NCI-H128 (cell line): ENCODE data around the gene SMARCD3.

Source experiments
- DNase-seq: peaks from one replicate; lab custom pipeline; 2025; ENCODE audit not compliant: unreplicated experiment; lab: John Stamatoyannopoulos, UW

SMARCD3 gene

GRCh38 chr7:151237244-151238189, 11.0 kb downstream of the SMARCD3 start:
- no peak for DNase-seq

GRCh38 chr7:151236406-151236805, 12.1 kb downstream of the SMARCD3 start:
- DNase-seq = no peak

DNA sequence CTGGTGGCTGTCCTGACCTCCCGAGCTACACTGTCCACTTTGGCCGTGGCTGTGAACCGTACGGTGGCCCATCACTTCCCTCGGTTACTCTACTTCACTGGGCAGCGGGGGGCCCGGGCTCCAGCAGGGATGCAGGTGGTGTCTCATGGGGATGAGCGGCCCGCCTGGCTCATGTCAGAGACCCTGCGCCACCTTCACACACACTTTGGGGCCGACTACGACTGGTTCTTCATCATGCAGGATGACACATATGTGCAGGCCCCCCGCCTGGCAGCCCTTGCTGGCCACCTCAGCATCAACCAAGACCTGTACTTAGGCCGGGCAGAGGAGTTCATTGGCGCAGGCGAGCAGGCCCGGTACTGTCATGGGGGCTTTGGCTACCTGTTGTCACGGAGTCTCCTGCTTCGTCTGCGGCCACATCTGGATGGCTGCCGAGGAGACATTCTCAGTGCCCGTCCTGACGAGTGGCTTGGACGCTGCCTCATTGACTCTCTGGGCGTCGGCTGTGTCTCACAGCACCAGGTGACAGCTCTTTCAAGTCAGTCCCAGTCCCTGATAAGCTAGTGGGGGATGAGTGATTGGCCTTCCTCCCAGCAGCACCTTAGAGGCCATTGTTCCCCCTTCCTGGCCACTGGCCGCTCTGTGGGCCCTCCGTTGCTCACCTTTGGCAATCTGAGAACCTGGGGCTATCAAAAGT, 13.3 kb downstream of the SMARCD3 start:
- no peak for DNase-seq

- DNase-seq = no peak
Observed at GRCh38 chr7:151233804-151234203, 14.7 kb downstream of the SMARCD3 start.

DNA sequence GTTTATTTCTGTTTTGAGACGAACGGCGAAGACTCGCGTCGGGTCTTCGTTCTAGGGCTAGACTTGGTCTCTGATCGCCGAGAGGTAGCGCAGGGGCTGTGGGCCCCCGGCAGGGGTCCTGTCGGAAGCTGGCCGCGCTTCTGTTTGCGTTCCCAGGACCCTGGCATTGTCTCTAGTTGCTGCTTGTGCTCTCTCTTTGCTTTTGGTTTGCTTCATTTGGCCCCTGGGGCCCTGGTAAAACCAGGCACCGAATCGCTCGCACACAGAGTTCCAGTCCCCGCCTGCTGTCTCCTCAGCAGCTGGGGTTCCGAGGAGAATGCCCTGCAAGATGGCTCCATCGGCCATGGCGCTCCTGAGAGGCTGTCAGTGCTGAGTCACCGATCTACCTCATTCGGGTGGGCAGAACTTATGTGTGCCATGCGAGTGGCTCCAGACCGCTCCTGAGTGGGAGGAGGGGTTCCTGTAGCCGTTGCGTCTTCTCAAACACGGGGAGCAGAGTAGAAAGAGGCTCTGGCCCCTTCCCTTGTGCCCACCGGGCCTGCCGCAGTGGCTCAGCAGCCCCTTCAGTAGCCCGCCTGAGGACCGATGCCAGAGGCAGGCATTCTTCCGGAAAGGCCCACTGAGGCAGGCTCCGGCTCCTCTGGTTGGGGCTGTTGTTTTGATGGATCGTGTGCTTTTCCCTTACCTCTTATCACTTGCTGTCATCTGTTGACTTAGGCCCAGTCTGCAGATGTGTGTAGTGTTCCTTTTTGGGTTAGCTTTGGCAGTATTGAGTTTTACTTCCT, 15.4 kb downstream of the SMARCD3 start:
- no peak for DNase-seq

DNA sequence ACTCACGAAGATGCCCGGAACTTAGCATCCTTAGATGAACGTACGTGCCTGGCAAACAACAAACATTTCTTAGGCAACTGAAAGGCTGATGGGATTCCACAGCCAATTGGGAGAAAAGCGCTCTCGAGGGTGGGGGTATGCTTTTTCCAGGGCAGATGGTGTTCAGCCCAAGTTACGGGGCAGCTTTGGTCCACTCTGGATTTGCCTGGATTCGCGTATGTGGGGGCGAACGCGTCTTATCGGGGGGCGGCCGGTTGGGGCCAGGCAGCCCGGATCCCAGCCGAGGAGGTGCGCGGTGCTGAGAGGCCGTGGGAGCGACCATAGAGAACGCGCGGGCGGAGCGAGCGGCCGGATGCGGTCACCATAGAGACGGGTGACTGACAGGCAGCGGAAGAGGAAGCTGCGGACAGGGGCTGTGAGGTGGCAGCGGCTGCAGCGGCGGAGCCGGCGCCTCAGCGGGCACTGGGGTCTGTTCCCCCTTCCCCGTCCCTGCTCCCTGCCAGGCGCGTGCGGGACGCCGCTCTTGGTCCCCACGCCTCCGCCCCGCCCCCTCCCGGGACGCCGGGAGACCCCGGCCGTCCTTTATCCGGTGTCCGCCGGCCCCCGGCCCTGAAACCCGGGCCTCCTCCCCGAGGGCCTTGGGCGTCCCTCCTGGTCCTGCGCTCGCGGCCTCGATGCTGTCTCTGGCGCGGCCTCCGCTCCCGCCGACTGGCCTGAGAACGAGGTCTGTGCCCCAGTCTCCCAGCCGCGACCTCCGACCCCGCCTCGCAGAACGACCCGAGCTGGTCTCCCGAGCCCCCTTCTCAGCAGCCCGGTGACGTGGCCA, 16.2 kb downstream of the SMARCD3 start, which contains the start of gene CHPF2:
TSS of gene CHPF2 (plus strand) at position 393 of the 826 bp plus-strand sequence. CDS start 1,529 bp downstream, outside the sequence.
- peak; percentile 73 for DNase-seq

DNA sequence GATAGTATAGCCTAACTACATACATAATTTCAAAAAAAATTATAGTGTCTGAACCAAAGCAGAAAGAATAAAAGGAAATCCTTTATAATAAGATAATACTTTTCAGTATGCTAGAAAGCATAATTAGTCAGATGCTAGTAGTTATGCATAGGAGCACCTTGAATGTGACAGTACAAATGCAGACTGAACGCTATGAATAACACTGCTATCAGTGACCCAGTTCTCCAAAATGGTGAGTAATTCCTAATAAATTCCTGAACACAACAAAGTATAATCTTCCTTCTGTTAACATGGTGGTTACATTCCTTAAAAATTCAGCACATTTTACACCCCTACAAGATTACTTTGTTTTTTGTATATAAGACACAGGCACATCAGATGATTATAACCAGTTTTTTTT, 17.4 kb downstream of the SMARCD3 start:
- no peak for DNase-seq

DNA sequence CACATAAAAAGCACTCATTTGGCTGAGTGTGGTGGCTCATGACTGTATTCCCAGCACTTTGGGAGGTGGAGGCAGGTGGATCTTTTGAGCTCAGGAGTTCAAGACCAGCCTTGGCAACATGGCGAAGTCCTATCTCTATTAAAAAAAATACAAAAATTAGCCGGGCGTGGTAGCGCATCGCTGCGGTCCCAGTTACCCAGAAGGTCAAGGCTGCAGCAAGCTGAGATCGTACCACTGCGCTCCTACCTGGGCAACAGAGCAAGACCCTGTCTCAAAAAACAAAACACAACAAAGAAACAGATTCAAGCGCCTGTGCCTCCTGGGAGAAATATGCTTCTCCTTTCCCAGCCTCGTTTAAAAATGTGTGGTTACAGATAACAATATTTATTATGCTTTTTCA, 19.2 kb downstream of the SMARCD3 start:
- no peak for DNase-seq

DNA sequence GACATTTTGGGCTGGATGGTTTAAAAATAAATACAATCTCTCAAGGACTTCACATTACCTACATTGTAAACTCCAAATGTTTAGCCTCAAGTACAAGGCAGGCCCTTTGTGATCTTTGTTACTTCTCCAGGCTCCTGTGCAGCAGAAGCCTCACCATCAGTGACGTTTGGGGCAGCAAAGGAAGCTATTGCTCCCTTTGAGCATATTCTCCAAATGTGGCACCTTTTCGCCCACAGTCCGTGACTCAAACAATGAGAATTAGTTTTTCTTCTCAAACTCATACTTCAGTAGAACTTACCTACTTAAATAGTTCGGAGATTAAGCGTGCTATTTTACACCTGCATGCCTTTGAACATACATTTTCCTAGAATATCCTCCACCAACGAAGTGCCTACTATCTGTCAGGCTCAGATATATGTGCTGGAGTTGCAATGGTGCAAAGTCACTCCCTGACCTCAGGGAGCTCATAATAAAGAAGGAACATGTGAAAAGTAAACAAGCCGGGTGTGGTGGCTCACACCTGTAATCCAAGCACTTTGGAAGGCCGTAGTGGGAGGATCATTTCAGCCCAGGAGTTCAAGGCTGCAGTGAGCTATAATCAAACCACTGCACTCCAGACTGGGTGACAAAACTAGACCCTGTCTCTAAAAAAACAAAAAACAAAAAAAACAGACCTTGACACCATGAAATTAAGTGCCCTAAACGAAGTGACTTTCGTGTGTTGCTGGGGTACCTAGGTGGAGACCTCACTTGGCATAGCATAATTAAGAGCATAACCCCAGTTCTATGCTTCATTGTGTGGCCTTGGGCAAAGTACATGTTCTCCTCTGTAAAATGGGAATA, 20.2 kb downstream of the SMARCD3 start:
- no peak for DNase-seq

DNA sequence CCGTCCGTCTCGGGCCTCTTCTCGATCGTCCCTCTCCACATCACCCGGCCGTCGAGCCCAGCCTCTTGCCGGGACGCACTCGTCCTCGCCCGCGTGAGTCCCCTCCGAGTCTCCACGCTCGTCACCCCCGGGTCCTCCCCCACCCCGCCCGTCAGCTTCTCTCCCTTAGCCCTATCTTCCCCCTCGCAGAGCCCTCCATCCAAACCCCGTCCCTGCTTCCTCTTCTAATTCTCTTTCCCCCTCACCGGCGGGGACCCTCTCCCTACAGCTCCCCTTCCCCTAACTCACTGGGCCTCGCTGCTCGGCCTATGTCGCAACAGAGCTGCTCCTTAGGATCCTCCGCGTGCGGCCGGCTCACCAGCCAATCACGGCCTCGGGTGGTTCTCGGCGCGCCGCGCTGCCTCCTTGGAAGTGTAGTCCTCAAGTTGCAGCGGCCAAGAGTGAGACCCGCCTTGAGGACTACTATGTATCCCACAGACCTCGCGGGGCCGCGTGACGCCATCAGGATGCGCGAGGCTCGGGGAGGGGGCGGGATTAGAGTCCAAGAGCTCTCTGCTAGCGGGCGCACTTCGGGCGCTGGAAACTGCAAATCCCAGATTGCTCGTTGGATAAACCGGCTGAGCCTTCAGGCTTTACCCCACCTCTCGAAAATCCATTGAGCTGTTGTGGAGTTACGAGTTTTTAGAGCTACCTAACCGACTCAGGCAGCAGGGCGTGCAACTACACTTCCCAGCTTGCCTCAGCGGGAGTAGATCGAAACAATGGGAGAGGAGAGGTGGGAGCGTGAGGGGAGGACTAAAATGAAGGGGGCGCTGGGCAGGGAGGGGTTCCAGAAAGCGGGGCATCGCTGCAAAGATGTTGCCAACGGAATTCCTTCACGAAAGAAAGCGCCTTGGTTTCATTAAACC, 21.4 kb downstream of the SMARCD3 start, which contains the start of gene ABCF2:
TSS of gene ABCF2 (minus strand) at position 331 of the 908 bp plus-strand sequence. CDS start 747 bp downstream, outside the sequence.
- peak; percentile 91 for DNase-seq

DNA sequence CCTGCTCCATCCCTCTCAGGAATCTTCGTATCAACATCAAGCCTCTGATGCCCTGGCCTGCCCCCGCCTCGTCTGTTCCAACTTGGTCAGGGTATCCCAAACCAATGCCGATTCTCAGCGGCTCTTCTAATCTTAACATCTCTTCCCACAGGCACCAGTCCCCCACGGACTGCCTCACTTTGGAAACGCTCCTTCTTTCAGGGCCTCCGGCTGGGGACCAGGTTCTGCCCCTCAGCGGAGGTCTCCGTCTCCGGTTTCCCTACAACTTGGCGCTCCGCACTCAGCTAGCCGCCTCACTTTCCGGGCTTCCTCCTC, 22.0 kb downstream of the SMARCD3 start:
- no peak for DNase-seq

GRCh38 chr7:151225948-151226510, 22.5 kb downstream of the SMARCD3 start:
- DNase-seq = no peak

- no peak for DNase-seq
Observed at GRCh38 chr7:151223728-151224127, 24.8 kb downstream of the SMARCD3 start.

DNA sequence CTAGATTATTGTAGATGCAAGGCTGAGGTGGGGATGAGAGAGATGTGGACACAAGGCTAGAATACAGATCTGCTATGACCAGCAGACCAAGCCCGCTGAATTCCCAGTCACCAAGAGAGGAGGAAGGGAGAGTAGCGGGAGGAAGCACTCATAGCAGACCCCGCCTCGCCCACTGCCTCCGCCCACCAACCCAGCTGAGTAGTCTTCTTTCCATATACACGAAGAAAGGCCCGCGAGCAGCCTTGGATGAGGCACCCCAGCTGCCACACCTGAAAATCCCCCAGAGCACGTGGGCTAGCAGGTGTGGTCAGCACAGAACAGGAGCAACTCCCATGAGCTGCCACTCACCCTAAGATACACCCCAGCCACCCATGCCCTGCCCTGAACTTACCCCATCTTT, 30.3 kb downstream of the SMARCD3 start:
- no peak for DNase-seq

DNA sequence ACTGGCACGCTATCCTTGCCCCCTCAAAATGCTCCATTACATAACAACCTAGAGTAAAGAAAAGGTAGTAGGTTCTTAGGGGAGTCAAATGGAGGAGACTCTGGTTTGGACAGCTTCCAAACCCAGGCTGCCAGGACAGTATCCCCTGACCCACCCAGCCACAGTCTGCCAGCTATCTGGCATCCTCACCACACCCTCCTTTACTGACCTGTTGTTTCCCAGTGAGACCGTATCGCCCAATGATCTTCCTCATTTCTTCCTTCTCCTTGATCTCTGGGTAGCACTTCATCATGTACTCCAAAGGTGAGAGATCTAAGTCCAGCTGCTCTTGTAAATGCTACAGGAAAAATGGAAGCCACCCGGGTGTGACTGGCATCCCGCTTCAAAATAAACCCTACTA, 33.1 kb downstream of the SMARCD3 start:
- no peak for DNase-seq

- no peak for DNase-seq
Observed at GRCh38 chr7:151213826-151214225, 34.7 kb downstream of the SMARCD3 start.

DNA sequence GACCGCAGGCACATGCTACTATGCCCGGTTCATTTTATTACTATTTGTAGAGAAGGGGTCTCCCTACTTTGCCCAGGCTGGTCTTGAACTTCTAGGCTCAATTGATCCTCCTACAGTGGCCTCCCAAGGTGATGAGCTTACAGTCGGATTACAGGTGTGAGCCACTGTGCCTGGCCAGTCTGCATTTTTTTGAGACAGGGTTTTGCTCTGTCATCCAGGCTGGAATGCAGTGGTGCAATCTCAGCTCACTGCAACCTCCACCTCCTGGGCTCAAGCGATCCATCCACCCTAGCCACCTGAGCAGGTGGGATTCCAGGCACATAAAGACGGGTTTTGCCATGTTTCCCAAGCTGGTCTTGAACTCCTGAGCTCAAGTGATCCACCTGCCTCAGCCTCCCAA, 35.9 kb downstream of the SMARCD3 start:
- no peak for DNase-seq

DNA sequence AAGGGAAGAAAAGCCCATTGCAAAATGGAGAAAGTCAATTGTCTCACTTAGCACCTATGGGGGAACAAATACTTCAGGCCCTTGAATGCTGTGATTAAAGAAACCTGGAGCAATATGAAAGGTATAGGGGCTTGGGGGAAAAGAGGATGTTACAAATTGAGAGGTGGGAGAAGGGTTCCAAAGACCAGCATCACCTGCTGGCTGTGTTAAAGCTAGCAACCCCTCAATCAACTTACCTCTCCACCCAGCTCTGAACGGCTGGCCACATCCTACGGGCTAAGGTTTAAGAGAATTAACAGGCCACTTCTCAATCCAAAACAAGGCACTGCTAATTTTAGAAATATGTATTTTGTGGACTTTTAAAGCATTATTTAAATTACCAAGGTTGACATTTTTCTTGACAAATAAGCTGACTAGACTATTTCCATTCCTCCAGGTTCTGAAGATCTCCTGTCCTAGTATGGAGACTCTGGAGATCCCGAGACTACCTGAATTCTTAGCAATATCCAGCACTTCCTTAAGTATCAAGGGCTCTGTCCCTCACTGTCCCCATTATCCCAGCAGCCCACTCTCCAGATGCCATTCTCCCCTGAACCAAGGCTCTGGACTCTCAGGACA, 37.2 kb downstream of the SMARCD3 start:
- DNase-seq = no peak
